HG03575 (cell line): Measurements from ENCODE around the gene LAMA3.

ENCODE experiments used
- ATAC-seq: cut with Tn5 transposase; IDR thresholded peaks from one replicate; pipeline ENCODE4 v1.9.1; 2021; ENCODE audit not compliant: unreplicated experiment, insufficient number of reproducible peaks, low FRiP score; ENCODE audit errors: extremely low read depth

The LAMA3 gene

GRCh38 chr18:23835506-23835905 is 146.3 kb downstream of the LAMA3 start:
- no peak for ATAC-seq

- no peak for ATAC-seq
Measured at GRCh38 chr18:23837591-23837990, 148.3 kb downstream of the LAMA3 start.

GRCh38 chr18:23838233-23838632 is 149.0 kb downstream of the LAMA3 start:
- no peak for ATAC-seq

GRCh38 chr18:23838801-23839366 is 149.6 kb downstream of the LAMA3 start:
- no peak for ATAC-seq

GRCh38 chr18:23842305-23842704 is 153.1 kb downstream of the LAMA3 start:
- ATAC-seq, result no peak

- ATAC-seq, result no peak
Measured at GRCh38 chr18:23844991-23845680, 155.9 kb downstream of the LAMA3 start.

GRCh38 chr18:23845988-23846630 is 156.9 kb downstream of the LAMA3 start:
- ATAC-seq, result no peak

- no peak for ATAC-seq
Measured at GRCh38 chr18:23847321-23847986, 158.2 kb downstream of the LAMA3 start.

- no peak for ATAC-seq
Measured at GRCh38 chr18:23849141-23849540, 159.9 kb downstream of the LAMA3 start.

- no peak for ATAC-seq
Measured at GRCh38 chr18:23850215-23850614, 161.0 kb downstream of the LAMA3 start.

GRCh38 chr18:23851470-23852002 is 162.3 kb downstream of the LAMA3 start:
- no peak for ATAC-seq

- ATAC-seq, result no peak
Measured at GRCh38 chr18:23852236-23853045, 163.2 kb downstream of the LAMA3 start.

GRCh38 chr18:23853448-23854195 is 164.4 kb downstream of the LAMA3 start:
- ATAC-seq, result no peak

- no peak for ATAC-seq
Measured at GRCh38 chr18:23855721-23856120, 166.5 kb downstream of the LAMA3 start.

GRCh38 chr18:23856466-23857163 is 167.4 kb downstream of the LAMA3 start:
- no peak for ATAC-seq

- no peak for ATAC-seq
Measured at GRCh38 chr18:23857164-23857552, 167.9 kb downstream of the LAMA3 start.

GRCh38 chr18:23857756-23858155 is 168.5 kb downstream of the LAMA3 start:
- no peak for ATAC-seq
